ENCODE measurements around the gene DAPK2. TPM values are rescaled to one million over a fixed set of nuclear protein-coding genes. Genes with fewer than 3 reads are reported as not detected.

DAPK2 gene
- total and polyA plus RNA-seq, 2 donors (not counting 1 experiment from before 2014, with no cell fraction given), result 8.3 to 31.9 TPM

GRCh38 chr15:63930034-63930433, 116.3 kb downstream of the DAPK2 start:
- Histone ChIP-seq H2AFZ (ENCODE audit: insufficient read depth, low read depth, low read length, poor library complexity, severe bottlenecking) (no peak overlapping the region), H3K79me2 (ENCODE audit: control insufficient read depth, insufficient read depth, low read length) (no peaks in the 10 kb centered on the region), H3K4me1 (ENCODE audit: control insufficient read depth in 2 of 2, insufficient read depth in 2 of 2, low read length in 2 of 2) (no peaks in the 10 kb centered on the region), H3K9me3 (ENCODE audit: control extremely low read depth in 1 of 3, control insufficient read depth in 2 of 3, insufficient read depth in 1 of 3, low read length in 2 of 3) (no peaks in the 10 kb centered on the region), H3K27me3 (replicated peaks in 1 of 4; ENCODE audit: control extremely low read depth in 1 of 4, control insufficient read depth in 3 of 4, insufficient read depth in 4 of 4, low read length in 3 of 4) (no peaks in the 10 kb centered on the region), H3K27ac (ENCODE audit: low read length in 2 of 2) (no peak overlapping the region), H3K36me3 (replicated peaks in 1 of 2; ENCODE audit: control extremely low read depth in 1 of 2, control insufficient read depth in 1 of 2, extremely low read depth in 1 of 2, insufficient read depth in 2 of 2, low read length in 1 of 2) (no peaks in the 10 kb centered on the region), H3K4me2 (replicated peaks; ENCODE audit: low read depth, low read length, poor library complexity, severe bottlenecking) (no peak overlapping the region), H3K4me3 (ENCODE audit: control extremely low read depth in 1 of 5, extremely low read depth in 1 of 5, insufficient read depth in 1 of 5, low read depth in 2 of 5, low read length in 4 of 5) (no peak overlapping the region), H4K20me1 (ENCODE audit: control insufficient read depth, insufficient read depth, low read length, poor library complexity, severe bottlenecking) (no peaks in the 10 kb centered on the region), H3K9ac (ENCODE audit: low read length) (no peak overlapping the region)
- H3K4me3 Mint-ChIP-seq, result no peak overlapping the region
- no peaks in the 10 kb centered on the region for H3K4me1 Mint-ChIP-seq
- ChIA-PET CTCF (interaction anchor here (1.0 to 5.7 kb wide), 2 partner anchors 9 to 15 kb away, joined by 3 to 23 read pairs; no protein-coding TSS in a partner anchor), POLR2A (no interaction called here)
- H3K27me3 Mint-ChIP-seq, result no peaks in the 10 kb centered on the region
- H3K9me3 Mint-ChIP-seq (ENCODE audit: insufficient read depth), result no peaks in the 10 kb centered on the region
- no peak for DNase-seq
- no peak overlapping the region for H3K27ac Mint-ChIP-seq
- intact Hi-C loops (cut with micrococcal nuclease), result no loop called here
- ATAC-seq (ENCODE audit: low read depth), result no peak
- WGBS (ENCODE audit: insufficient coverage), result 100% methylated on average over 3 of the region's 7 CpGs
- TF ChIP-seq EZH2 (IDR thresholded peaks at IDR 0.05; ENCODE audit: borderline replicate concordance, insufficient read depth, low read depth, low read length, poor library complexity, severe bottlenecking) (no peak), CTCF (IDR thresholded peaks at IDR 0.05) (no peak)

- WGBS (ENCODE audit: insufficient coverage), result 100% methylated on average over 1 of the region's 2 CpGs
- POLR2A ChIA-PET, result no interaction called here
- H3K4me2 ChIP-seq (replicated peaks; ENCODE audit: low read depth, low read length, poor library complexity, severe bottlenecking), result no peak overlapping the region
Observed at GRCh38 chr15:63928185-63928842, 118.0 kb downstream of the DAPK2 start.

More at GRCh38 chr15:63928185-63928842, 118.0 kb downstream of the DAPK2 start:
- Histone ChIP-seq H2AFZ (ENCODE audit: insufficient read depth, low read depth, low read length, poor library complexity, severe bottlenecking) (no peak overlapping the region), H3K27ac (ENCODE audit: low read length in 2 of 2) (no peak overlapping the region), H3K27me3 (replicated peaks in 1 of 4; ENCODE audit: control extremely low read depth in 1 of 4, control insufficient read depth in 3 of 4, insufficient read depth in 4 of 4, low read length in 3 of 4) (no peaks in the 10 kb centered on the region), H4K20me1 (ENCODE audit: control insufficient read depth, insufficient read depth, low read length, poor library complexity, severe bottlenecking) (no peaks in the 10 kb centered on the region), H3K9ac (ENCODE audit: low read length) (no peak overlapping the region), H3K36me3 (replicated peaks in 1 of 2; ENCODE audit: control extremely low read depth in 1 of 2, control insufficient read depth in 1 of 2, extremely low read depth in 1 of 2, insufficient read depth in 2 of 2, low read length in 1 of 2) (no peaks in the 10 kb centered on the region), H3K9me3 (ENCODE audit: control extremely low read depth in 1 of 3, control insufficient read depth in 2 of 3, insufficient read depth in 1 of 3, low read length in 2 of 3) (no peaks in the 10 kb centered on the region), H3K4me1 (ENCODE audit: control insufficient read depth in 2 of 2, insufficient read depth in 2 of 2, low read length in 2 of 2) (no peaks in the 10 kb centered on the region), H3K4me3 (ENCODE audit: control extremely low read depth in 1 of 5, extremely low read depth in 1 of 5, insufficient read depth in 1 of 5, low read depth in 2 of 5, low read length in 4 of 5) (no peak overlapping the region), H3K79me2 (ENCODE audit: control insufficient read depth, insufficient read depth, low read length) (no peaks in the 10 kb centered on the region)
- no peaks in the 10 kb centered on the region for H3K9me3 Mint-ChIP-seq (ENCODE audit: insufficient read depth)
- no peak for TF ChIP-seq CTCF (IDR thresholded peaks at IDR 0.05)
- TF ChIP-seq EZH2 (IDR thresholded peaks at IDR 0.05; ENCODE audit: borderline replicate concordance, insufficient read depth, low read depth, low read length, poor library complexity, severe bottlenecking), result no peak
- intact Hi-C loops (cut with micrococcal nuclease), result no loop called here
- H3K4me1 Mint-ChIP-seq, result no peaks in the 10 kb centered on the region
- CTCF ChIA-PET, result interaction anchor here (1.2 to 1.4 kb wide), 3 partner anchors 13 to 175 kb away, joined by 3 to 5 read pairs (median 3); no protein-coding TSS in a partner anchor
- H3K27ac Mint-ChIP-seq, result no peak overlapping the region
- DNase-seq, result no peak
- H3K4me3 Mint-ChIP-seq, result no peak overlapping the region
- no peaks in the 10 kb centered on the region for H3K27me3 Mint-ChIP-seq
- ATAC-seq (ENCODE audit: low read depth), result no peak

Measured in B cell (primary cell).